GM18505 (cell line): ENCODE results near the gene ACACA.

Experiments
- ATAC-seq: cut with Tn5 transposase; IDR thresholded peaks from one replicate; pipeline ENCODE4 v1.9.1; 2021; ENCODE audit not compliant: unreplicated experiment
- POLR2A ChIP-seq: IDR thresholded peaks from 4 replicates; pipeline ENCODE4 v1.6.1; 2011; ENCODE audit warnings: borderline replicate concordance; ENCODE audit not compliant: insufficient read depth, insufficient read length; ENCODE audit errors: extremely low read depth

ACACA gene

GRCh38 chr17:37278247-37278894 lies 128.3 kb downstream of the ACACA start:
- TF ChIP-seq POLR2A = no peak
- no peak for ATAC-seq

DNA sequence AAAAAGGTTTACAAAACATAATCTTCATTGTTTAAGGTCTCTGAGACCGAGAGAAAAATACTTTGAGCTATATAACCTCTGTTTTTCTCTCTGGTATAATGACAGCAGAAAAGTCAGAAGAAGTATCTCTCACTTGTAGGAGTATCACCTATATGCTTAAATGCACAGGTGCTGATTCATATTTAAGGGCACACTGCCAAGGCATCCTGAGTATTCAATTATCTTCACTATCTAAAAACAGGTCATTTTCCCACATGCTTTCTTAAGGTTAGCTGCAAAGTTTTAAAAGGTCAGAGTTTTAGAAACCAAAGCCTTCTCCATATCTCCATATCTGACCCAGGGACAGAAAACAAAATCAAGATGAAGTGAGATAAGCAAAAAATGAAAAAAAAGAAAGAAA lies 130.2 kb downstream of the ACACA start:
- no peak for ATAC-seq
- TF ChIP-seq POLR2A = no peak

DNA sequence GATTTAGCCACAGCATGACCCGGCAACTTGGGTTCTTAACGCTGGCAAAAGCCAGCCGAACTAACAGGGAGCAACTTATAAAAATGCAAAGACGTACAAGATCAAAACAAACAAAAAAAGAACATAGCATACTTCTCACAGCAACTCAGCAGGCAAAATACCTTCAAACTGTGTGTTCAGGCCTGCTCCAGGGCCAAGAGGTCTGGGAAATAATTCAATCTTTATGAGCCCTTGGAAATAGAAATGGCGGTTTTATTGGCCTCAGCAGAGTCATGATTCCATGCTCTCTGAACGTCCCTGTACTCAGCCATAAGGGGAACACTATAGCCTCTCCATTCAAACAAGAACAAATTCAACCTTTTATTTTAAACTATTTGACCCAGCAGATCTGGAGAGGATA lies 132.2 kb downstream of the ACACA start:
- ATAC-seq = no peak
- no peak for TF ChIP-seq POLR2A

GRCh38 chr17:37273409-37274051 lies 133.1 kb downstream of the ACACA start:
- no peak for ATAC-seq
- no peak for TF ChIP-seq POLR2A

DNA sequence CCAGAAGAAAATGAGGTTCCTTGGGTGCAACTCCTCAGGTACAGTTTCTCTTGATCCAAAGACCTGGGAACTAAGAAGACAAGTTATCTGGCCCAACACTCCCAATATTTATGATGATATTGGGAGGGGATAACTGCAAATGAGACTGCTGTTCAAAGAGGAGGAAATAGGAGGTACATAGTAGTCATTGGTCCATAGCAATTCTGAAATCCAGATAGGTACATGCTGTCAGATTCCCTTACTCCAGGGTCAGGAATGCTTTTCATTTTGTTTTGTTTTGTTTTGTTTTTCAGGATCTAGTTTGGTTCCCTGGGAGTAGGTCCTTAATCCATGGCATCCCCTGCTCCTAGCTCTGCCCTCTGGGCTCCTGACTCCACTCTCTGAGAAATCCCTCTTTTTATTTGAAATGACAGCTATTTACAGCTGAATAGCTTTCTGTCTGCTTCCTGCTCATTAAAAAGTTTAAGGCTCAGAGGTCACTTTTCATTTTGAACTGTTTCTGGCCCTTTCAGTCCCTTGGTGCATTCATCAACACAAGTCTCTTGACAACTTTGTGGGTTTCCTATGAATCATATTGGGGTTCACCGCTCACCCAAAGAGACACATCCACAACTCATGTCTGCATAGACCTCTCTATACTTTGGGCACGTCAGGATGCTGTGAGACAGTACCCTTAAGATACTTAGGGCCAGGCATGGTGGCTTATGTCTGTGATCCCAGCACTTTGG lies 141.0 kb downstream of the ACACA start:
- TF ChIP-seq POLR2A = no peak
- ATAC-seq = no peak

DNA sequence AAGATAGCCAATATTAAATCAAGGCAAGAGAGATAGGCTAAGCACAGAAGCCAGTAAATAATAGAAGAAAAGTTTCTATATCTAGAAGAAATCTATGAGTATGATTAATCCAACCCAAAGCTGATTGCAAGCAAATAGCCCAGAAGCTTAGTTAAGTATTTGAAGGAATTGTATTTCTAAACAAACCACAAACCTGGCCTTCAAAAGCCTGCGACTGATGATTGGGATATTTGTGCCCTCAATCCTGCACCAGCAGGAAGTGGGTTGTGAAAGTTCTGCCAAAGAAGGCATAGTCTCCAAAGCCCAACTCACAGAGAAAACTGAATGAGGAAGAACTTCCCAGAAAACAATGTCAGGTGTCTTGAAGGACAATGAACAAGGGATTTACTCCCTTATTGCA lies 145.3 kb downstream of the ACACA start:
- ATAC-seq = no peak
- no peak for TF ChIP-seq POLR2A

DNA sequence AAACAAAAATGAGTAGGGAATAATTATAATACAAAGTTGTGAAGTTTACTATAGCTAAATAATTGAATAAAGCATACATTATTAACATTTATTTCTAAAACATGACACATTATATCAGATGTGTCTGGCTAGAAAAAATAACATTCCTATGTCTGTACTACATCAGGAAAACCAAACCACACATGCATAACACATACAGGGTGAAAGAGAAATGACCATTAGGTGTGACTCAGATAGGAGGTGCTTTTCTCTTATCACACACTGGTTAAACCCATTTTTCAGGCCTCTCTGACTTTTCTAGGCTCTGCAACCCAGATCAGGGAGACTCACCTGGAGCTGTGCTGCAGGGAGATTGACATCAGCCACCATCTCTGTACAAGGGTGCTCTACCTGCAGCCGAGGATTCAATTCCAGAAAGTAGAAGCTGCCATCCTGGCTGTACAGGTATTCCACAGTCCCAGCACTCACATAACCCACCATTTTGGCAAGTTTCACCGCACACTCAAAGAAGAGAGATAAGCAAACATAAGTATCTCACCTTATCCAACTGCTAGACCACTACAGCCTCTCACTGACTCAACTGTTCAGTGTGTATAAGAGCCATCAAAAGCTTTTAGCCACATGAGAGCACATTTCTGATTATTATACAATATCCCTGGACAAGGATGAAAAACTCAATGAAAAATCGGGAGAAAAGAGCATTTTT lies 147.5 kb downstream of the ACACA start:
- no peak for ATAC-seq
- TF ChIP-seq POLR2A = no peak

DNA sequence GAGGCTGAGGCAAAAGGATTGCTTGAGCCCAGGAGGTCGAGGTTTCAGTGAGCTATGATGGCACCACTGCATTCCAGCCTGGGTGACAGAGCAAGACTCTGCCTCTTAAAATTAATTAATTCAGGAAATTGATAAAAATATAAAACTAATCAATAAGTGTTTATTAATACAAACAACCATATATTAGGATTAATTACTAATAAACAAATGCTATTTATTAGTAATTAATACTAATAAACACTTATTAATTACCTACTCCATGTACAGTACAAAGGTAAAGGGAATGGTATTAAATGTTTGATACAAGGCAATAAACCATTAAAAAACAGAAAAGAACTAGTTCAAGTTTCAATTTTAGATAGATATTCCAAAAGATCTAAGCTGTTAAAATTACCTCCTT lies 150.0 kb downstream of the ACACA start:
- no peak for TF ChIP-seq POLR2A
- ATAC-seq = no peak

GRCh38 chr17:37255432-37255831 lies 151.2 kb downstream of the ACACA start:
- TF ChIP-seq POLR2A = no peak
- ATAC-seq = no peak

DNA sequence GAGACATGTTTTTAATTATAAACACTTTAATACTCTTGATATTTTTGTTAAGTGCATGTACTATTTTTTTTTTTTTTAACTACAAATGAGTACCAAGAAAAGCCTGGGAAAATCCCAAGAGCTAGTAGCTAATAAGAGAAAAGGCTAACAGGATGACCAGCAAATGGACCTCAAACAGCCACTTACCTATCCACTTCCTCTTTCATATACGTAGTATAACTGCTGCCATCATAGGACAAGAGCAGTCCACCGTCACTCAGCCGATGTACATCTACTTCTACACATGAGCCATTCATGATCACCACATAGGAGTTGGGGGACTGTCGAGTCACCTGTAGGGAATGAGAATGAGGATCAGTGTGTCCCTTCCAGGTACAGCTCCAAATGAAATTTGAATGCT lies 158.8 kb downstream of the ACACA start:
- ATAC-seq = no peak
- TF ChIP-seq POLR2A = no peak

- no peak for TF ChIP-seq POLR2A
- no peak for ATAC-seq
Observed at GRCh38 chr17:37246085-37246484, 160.6 kb downstream of the ACACA start.

- no peak for TF ChIP-seq POLR2A
- no peak for ATAC-seq
Observed at GRCh38 chr17:37240381-37240780, 166.3 kb downstream of the ACACA start.

DNA sequence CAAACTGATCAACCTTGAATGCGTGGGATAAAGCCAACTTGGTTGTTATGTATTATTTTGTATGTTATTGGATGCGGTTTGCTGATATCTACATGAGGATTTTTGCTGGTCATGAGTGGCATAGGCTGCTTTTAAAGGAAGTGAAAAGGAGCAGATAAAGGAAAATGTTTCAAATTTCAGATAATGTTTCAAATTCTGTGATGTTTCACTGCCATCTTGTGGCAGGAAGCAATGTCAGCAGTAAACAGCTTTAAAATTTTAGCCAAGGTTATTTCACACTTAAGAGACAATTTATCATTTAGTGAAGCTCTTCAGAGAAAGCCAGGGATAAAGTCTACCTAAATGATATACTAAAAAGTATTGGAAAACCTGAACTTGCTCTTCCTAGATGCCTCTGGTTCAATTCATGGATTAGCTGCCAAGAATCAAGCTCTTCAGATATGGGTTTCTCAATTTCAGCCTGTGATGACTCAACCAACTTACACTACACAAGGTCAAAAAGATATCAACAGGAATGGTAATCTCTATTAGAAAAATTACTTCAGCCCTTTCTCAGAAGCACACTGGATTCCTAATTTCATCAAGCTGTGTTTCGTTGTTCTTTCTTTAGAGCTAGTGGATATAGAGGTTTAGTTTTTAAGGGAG lies 166.8 kb downstream of the ACACA start:
- TF ChIP-seq POLR2A = no peak
- ATAC-seq = no peak
